ENCODE results near the gene COX11. TPM values are rescaled to one million over a fixed set of nuclear protein-coding genes. Genes with fewer than 3 reads are reported as not detected.

Gene COX11
- total and polyA plus RNA-seq, 2 of the 13 experiments (the other 11 are each of a cell fraction or from before 2014, with no cell fraction given), result 103 to 203 TPM

- TF ChIP-seq, protein P1, sequence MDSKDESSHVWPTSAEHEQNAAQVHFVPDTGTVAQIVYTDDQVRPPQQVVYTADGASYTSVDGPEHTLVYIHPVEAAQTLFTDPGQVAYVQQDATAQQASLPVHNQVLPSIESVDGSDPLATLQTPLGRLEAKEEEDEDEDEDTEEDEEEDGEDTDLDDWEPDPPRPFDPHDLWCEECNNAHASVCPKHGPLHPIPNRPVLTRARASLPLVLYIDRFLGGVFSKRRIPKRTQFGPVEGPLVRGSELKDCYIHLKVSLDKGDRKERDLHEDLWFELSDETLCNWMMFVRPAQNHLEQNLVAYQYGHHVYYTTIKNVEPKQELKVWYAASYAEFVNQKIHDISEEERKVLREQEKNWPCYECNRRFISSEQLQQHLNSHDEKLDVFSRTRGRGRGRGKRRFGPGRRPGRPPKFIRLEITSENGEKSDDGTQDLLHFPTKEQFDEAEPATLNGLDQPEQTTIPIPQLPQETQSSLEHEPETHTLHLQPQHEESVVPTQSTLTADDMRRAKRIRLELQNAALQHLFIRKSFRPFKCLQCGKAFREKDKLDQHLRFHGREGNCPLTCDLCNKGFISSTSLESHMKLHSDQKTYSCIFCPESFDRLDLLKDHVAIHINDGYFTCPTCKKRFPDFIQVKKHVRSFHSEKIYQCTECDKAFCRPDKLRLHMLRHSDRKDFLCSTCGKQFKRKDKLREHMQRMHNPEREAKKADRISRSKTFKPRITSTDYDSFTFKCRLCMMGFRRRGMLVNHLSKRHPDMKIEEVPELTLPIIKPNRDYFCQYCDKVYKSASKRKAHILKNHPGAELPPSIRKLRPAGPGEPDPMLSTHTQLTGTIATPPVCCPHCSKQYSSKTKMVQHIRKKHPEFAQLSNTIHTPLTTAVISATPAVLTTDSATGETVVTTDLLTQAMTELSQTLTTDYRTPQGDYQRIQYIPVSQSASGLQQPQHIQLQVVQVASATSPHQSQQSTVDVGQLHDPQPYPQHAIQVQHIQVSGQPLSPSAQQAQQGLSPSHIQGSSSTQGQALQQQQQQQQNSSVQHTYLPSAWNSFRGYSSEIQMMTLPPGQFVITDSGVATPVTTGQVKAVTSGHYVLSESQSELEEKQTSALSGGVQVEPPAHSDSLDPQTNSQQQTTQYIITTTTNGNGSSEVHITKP (CRISPR knock-in tag; IDR thresholded peaks at IDR 0.05; ENCODE audit: low read depth), result no peak
- TF ChIP-seq ZNF724P (CRISPR knock-in tag; IDR thresholded peaks at IDR 0.05; ENCODE audit: borderline replicate concordance) (no peak), SIN3A (IDR thresholded peaks at IDR 0.05; ENCODE audit: borderline replicate concordance, low read depth, low read length) (peak; percentile 25; the same call in 1 of the 2 replicates), ARID3A (IDR thresholded peaks at IDR 0.05; ENCODE audit: low read depth, low read length) (peak; percentile 73; the same call in 1 of the 2 replicates), BHLHE40 (IDR thresholded peaks at IDR 0.05; ENCODE audit: low read length) (no peak), ZNF782 (CRISPR knock-in tag; IDR thresholded peaks at IDR 0.05; ENCODE audit: borderline replicate concordance) (no peak), ZNF841 (CRISPR knock-in tag; IDR thresholded peaks at IDR 0.05; ENCODE audit: borderline replicate concordance) (no peak), SRSF4 (IDR thresholded peaks at IDR 0.05; ENCODE audit: low read depth, low read length, poor library complexity, severe bottlenecking) (no peak), KAT2B (IDR thresholded peaks at IDR 0.05; ENCODE audit: borderline replicate concordance, low read depth, low read length) (no peak), ZNF652 (CRISPR knock-in tag; IDR thresholded peaks at IDR 0.05; ENCODE audit: borderline replicate concordance, low read depth) (no peak), ESRRA (CRISPR knock-in tag; IDR thresholded peaks at IDR 0.05; ENCODE audit: low read depth) (no peak), MATR3 (CRISPR knock-in tag; IDR thresholded peaks at IDR 0.05) (no peak), HES4 (CRISPR knock-in tag; IDR thresholded peaks at IDR 0.05; ENCODE audit: borderline replicate concordance) (no peak), ZNF597 (CRISPR knock-in tag; IDR thresholded peaks at IDR 0.05) (no peak), ZNF382 (CRISPR knock-in tag; IDR thresholded peaks at IDR 0.05; ENCODE audit: borderline replicate concordance) (no peak), GABPA (IDR thresholded peaks at IDR 0.05; ENCODE audit: low read depth, low read length) (no peak), GABPA (CRISPR knock-in tag; IDR thresholded peaks at IDR 0.05; ENCODE audit: low read depth) (0 out of 2 replicates have a peak, but pooled peaks have one; percentile 16), HNRNPUL1 (IDR thresholded peaks at IDR 0.05; ENCODE audit: low read depth, low read length) (0 out of 2 replicates have a peak, but pooled peaks have one; percentile 52), MXD4 (CRISPR knock-in tag; IDR thresholded peaks at IDR 0.05) (peak; percentile 57; the same call in 1 of the 2 replicates), RFXANK (CRISPR knock-in tag; IDR thresholded peaks at IDR 0.05) (no peak)
- TF ChIP-seq, protein P2, sequence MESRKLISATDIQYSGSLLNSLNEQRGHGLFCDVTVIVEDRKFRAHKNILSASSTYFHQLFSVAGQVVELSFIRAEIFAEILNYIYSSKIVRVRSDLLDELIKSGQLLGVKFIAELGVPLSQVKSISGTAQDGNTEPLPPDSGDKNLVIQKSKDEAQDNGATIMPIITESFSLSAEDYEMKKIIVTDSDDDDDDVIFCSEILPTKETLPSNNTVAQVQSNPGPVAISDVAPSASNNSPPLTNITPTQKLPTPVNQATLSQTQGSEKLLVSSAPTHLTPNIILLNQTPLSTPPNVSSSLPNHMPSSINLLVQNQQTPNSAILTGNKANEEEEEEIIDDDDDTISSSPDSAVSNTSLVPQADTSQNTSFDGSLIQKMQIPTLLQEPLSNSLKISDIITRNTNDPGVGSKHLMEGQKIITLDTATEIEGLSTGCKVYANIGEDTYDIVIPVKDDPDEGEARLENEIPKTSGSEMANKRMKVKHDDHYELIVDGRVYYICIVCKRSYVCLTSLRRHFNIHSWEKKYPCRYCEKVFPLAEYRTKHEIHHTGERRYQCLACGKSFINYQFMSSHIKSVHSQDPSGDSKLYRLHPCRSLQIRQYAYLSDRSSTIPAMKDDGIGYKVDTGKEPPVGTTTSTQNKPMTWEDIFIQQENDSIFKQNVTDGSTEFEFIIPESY (CRISPR knock-in tag; IDR thresholded peaks at IDR 0.05), result no peak
Observed at GRCh38 chr17:54969658-54970572, 1.5 kb upstream of the COX11 start (continued).
